Spleen (tissue), 11 donors: Measurements from ENCODE around the gene PRKCE. TPM values are rescaled to one million over a fixed set of nuclear protein-coding genes. Genes with fewer than 3 reads are reported as not detected.
A peak's percentile ranks its signal among the peaks of the same experiment; 100 is the strongest.

Experiments used
- DNase-seq: peaks from one replicate; pipeline ENCODE4 v3.0.0-alpha.2; 2020
- H3K27ac ChIP-seq, 8 donors: fragments of 200-600 bp; sonication (generic) in 7 of 8; 1 replicate in 4 of 8; 2 replicates in 4 of 8; pipeline versions ENCODE4 v1.5.0 to v1.8.0; 2016 to 2021; ENCODE audit warnings: inconsistent platforms in 4 of 8, mild to moderate bottlenecking in 4 of 8, moderate library complexity in 1 of 8
- H3K27me3 ChIP-seq, 7 donors: fragments of 200-600 bp; sonication (generic) in 6 of 7; replicated peaks in 1 of 7; 1 replicate in 4 of 7; 2 replicates in 3 of 7; pipeline versions ENCODE4 v1.5.0 to v1.8.0; 2016 to 2021; ENCODE audit warnings: inconsistent platforms in 3 of 7, mild to moderate bottlenecking in 1 of 7
- H3K36me3 ChIP-seq, 6 donors: fragments of 200-600 bp; sonication (generic) in 5 of 6; 1 replicate in 4 of 6; 2 replicates in 2 of 6; pipeline versions ENCODE4 v1.5.0 to v1.8.0; 2016 to 2021; ENCODE audit warnings: inconsistent platforms in 2 of 6
- H3K4me1 ChIP-seq, 6 donors: fragments of 200-600 bp; sonication (generic) in 5 of 6; 1 replicate in 3 of 6; 2 replicates in 3 of 6; pipeline versions ENCODE4 v1.5.0 to v1.8.0; 2016 to 2021; ENCODE audit warnings: inconsistent platforms in 3 of 6
- H3K4me3 ChIP-seq, 8 donors: fragments of 200-600 bp; sonication (generic) in 7 of 8; 1 replicate in 4 of 8; 2 replicates in 4 of 8; pipeline versions ENCODE4 v1.5.0 to v1.8.0; 2016 to 2021; ENCODE audit warnings: inconsistent platforms in 4 of 8, mild to moderate bottlenecking in 4 of 8, moderate library complexity in 2 of 8
- H3K9me3 ChIP-seq, 8 donors: fragments of 200-600 bp; sonication (generic) in 7 of 8; 1 replicate in 4 of 8; 2 replicates in 4 of 8; pipeline versions ENCODE4 v1.5.0 to v1.8.0; 2016 to 2021; ENCODE audit warnings: inconsistent platforms in 4 of 8
- POLR2A ChIP-seq, 3 donors: fragments of 450-650 bp; IDR thresholded peaks; one replicate each; pipeline ENCODE4 v1.5.1; 2017; ENCODE audit warnings: antibody characterized with exemption in 3 of 3, mild to moderate bottlenecking in 1 of 3
- POLR2AphosphoS5 ChIP-seq, 3 donors: sonication (generic); formaldehyde crosslinking; IDR thresholded peaks; one replicate each; pipeline ENCODE4 v1.5.1; 2017; ENCODE audit warnings: antibody characterized with exemption in 3 of 3
- WGBS, 5 donors: extraction: QIAGEN DNeasy Blood & Tissue Kit in 3 of 5; methylation state at CpG; one replicate each; pipeline versions ENCODE4 v1.1.5 to v1.1.7; 2013 to 2018; 5-methylcytosine and 5-hydroxymethylcytosine counted together
- intact Hi-C: fragments of 100-400 bp; cut with DNase I; formaldehyde crosslinking; loops from one replicate; pipeline ENCODE4 v1.15.0; 2023; ENCODE audit warnings: low total_unique reads
- polyA plus RNA-seq, 3 donors: library from polyadenylated mRNA; stranded (reverse); fragments of 200-250 nt; gene quantifications; one replicate each; pipeline ENCODE4 v1.2.1, GENCODE V29; 2013
- total RNA-seq, 7 donors: library from RNA; depleted of rRNA in 3 of 7; stranded (reverse); fragments of >200 nt in 3 of 7; fragmentation: NEBNext Ultra II Directional in 4 of 7; extraction: Animal tissue kit (Norgen Biotek cat#: 25700) in 4 of 7; gene quantifications; one replicate each; pipeline versions ENCODE4 v1.1.0 to v1.2.1, GENCODE V29; 2016 to 2021
- TF ChIP-seq, protein P1 (sequence below), 11 experiments: fragments of 200-600 bp in 7 of 11; fragments of 450-650 bp in 4 of 11; sonication (generic) in 4 of 11; IDR thresholded peaks in 8 of 11; conservative IDR thresholded peaks in 3 of 11; 1 replicate in 7 of 11; 2 replicates in 4 of 11; pipeline versions ENCODE4 v1.4.0 to v1.8.0; 2016 to 2021; ENCODE audit warnings: antibody characterized with exemption in 11 of 11, inconsistent platforms in 4 of 11, mild to moderate bottlenecking in 1 of 11
- donor health status: healthy with polysubstance abuse.
- donor health status: DM: no; HTN: no; CAD: no; lungs with moderate emphysema.
- donor health status: DM: no; HTN: no; CAD: no.
- donor health status: Bipolar disorder and iron deficiency.
- donor health status: healthy.
- donor health status: DM: no; HTN: no; CAD: no.
- donor health status: DM: yes; HTN: yes; CAD: no.

Gene PRKCE
- total and polyA plus RNA-seq, 10 donors: 2.5 to 43.6 (median 18.8) TPM

DNA sequence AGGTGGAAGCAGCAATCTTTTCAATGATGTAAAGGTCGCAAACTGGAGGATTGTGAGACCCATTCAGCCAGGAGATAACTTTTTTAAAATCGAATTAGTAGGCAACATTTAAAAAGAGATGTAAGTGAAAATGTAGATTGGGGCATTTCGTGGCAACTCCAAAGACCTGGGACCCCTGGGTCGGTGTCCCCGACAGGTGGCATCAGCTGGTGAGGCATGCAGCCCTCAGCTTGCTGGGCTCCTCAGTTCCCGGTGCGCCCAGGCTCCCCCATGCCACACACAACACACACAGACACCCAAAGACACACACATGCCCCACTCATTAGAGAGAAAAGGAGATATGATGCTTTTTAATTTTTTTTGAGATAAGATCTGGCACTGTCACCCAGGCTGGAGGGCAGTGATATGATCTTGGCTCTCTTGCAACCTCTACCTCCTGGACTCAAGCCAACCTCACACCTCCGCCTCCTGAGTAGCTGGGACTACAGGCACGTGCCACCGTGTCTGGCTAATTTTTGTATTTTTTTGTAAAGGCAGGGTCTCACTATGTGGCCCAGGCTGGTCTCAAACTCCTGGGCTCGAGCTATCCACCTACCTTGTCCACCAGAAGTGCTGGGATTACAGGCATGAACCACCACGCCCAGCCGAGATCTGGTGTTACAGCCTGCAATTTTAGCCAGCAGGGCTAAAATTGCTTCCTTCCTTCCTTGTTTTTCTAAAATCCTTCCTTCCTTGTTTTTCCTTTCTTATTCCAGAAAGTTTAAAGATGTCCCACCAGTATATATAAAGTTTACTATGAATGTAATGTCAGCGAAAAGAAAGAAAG, 523.1 kb downstream of the PRKCE start:
- intact Hi-C loops: no loop called here
- H3K27me3 ChIP-seq: no peaks in the 10 kb centered on the region

DNA sequence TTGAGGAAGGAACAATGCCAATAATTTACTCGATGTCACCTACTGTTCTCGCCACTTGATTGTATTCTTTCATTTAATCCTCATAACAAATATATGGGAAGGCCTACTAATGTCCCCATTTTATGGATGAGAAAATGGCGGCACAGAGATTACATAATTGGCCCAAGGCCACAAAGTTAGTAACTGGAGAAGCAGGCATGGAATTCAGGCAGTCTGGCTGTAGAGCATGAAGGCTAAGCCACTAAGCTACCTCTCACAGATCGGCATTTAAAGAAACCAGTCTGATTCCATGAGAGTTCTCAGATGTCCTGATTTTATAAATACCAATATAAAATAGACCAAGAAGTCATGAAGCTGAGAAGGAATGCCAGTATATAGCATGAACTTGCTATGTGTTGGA, 523.9 kb downstream of the PRKCE start:
- intact Hi-C loops: no loop called here
- TF ChIP-seq, protein P1, sequence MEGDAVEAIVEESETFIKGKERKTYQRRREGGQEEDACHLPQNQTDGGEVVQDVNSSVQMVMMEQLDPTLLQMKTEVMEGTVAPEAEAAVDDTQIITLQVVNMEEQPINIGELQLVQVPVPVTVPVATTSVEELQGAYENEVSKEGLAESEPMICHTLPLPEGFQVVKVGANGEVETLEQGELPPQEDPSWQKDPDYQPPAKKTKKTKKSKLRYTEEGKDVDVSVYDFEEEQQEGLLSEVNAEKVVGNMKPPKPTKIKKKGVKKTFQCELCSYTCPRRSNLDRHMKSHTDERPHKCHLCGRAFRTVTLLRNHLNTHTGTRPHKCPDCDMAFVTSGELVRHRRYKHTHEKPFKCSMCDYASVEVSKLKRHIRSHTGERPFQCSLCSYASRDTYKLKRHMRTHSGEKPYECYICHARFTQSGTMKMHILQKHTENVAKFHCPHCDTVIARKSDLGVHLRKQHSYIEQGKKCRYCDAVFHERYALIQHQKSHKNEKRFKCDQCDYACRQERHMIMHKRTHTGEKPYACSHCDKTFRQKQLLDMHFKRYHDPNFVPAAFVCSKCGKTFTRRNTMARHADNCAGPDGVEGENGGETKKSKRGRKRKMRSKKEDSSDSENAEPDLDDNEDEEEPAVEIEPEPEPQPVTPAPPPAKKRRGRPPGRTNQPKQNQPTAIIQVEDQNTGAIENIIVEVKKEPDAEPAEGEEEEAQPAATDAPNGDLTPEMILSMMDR (IDR thresholded peaks at IDR 0.05 in 8 of 11, conservative IDR thresholded peaks at IDR 0.05 in 3 of 11): no peak
- TF ChIP-seq POLR2A (IDR thresholded peaks at IDR 0.05) (no peak), POLR2AphosphoS5 (IDR thresholded peaks at IDR 0.05) (no peak)
- Histone ChIP-seq H3K27me3 (no peaks in the 10 kb centered on the region), H3K27ac (no peak overlapping the region), H3K9me3 (no peaks in the 10 kb centered on the region), H3K36me3 (peaks cover 0 to 5% (median 0%) of the 10 kb centered on the region in 6 donors), H3K4me1 (peaks cover 0 to 18% (median 10%) of the 10 kb centered on the region in 6 donors), H3K4me3 (no peak overlapping the region)
- no peak for DNase-seq
- 92 to 98% (median 97%) methylated on average over 4 of the region's 4 CpGs for WGBS, 5 donors

More for the DNA sequence above, 523.1 kb downstream of the PRKCE start:
- TF ChIP-seq POLR2AphosphoS5 (IDR thresholded peaks at IDR 0.05) (no peak), POLR2A (IDR thresholded peaks at IDR 0.05) (no peak)
- TF ChIP-seq, protein P1 (IDR thresholded peaks at IDR 0.05 in 8 of 11, conservative IDR thresholded peaks at IDR 0.05 in 3 of 11): no peak
- Histone ChIP-seq H3K36me3 (peaks cover 0 to 5% (median 0%) of the 10 kb centered on the region in 6 donors), H3K9me3 (no peaks in the 10 kb centered on the region), H3K27ac (no peak overlapping the region), H3K4me1 (peaks cover 0 to 13% (median 8%) of the 10 kb centered on the region in 6 donors), H3K4me3 (no peak overlapping the region)
- 78 to 88% (median 83%) methylated on average over 14 of the region's 14 CpGs for WGBS, 5 donors
- DNase-seq: peak; percentile 50

DNA sequence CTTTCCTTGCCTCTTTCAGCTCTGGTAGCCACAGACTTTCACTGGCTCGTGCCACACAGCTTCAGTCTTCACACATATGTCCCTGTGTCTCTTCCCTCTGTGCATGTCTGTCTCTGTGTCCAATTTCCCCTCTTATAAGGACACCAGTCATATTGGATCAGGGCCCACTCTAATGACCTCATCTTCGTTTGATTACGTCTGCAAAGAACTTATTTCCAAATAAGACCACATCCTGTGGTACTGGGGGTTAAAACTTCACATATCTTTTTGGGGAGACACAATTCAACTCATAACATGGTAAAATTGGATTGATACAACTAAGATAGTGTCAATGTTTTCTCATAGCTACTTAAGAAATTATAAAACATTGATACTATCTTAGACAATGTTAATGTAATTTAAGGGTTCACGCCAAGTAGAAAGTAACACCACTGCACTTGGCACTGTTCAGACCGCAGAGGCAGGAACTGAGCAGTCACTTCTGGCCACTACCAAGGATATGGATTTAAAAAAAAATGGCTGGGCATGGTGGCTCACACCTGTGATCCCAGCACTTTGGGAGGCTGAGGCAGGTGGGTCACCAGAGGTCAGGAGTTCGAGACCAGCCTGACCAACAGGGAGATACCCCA, 526.1 kb downstream of the PRKCE start:
- Histone ChIP-seq H3K9me3 (no peaks in the 10 kb centered on the region), H3K36me3 (peaks cover 0 to 8% (median 0%) of the 10 kb centered on the region in 6 donors), H3K4me1 (peaks cover 0 to 18% (median 10%) of the 10 kb centered on the region in 6 donors), H3K27me3 (no peaks in the 10 kb centered on the region), H3K4me3 (no peak overlapping the region), H3K27ac (peak overlapping the region in 3 of 8 donors; percentile 68 to 74 (median 70))
- intact Hi-C loops: no loop called here
- peak; percentile 28 for DNase-seq
- TF ChIP-seq POLR2AphosphoS5 (IDR thresholded peaks at IDR 0.05) (no peak), POLR2A (IDR thresholded peaks at IDR 0.05) (no peak)
- TF ChIP-seq, protein P1 (IDR thresholded peaks at IDR 0.05 in 8 of 11, conservative IDR thresholded peaks at IDR 0.05 in 3 of 11): no peak
- WGBS, 5 donors: 71 to 87% (median 80%) methylated on average over 6 of the region's 6 CpGs
